IMR-90 (cell line): ENCODE results near the gene GCNT3. TPM values are rescaled to one million over a fixed set of nuclear protein-coding genes. Genes with fewer than 3 reads are reported as not detected.

Source experiments
- ATAC-seq: fragments of 200-7000 bp; cut with Tn5 transposase; 2 replicates; pipeline ENCODE4 v1.9.1; 2020; ENCODE audit warnings: low read depth, mild to moderate bottlenecking, moderate library complexity
- BruUV-seq: library from RNA; stranded (reverse); fragments of 400-500 nt; replicated peaks from 2 replicates; lab custom pipeline; 2021; lab: Mats Ljungman, UMichigan
- CTCF ChIA-PET: fragments of 300-600 bp; formaldehyde crosslinking; extraction: SDS; loops from one replicate; lab custom pipeline; 2021; ENCODE audit warnings: antibody characterized with exemption; lab: Yijun Ruan, JAX
- POLR2A ChIA-PET: fragments of 300-600 bp; sonication (Branson Sonifier 250); formaldehyde crosslinking; loops from one replicate; lab custom pipeline; 2022; ENCODE audit warnings: antibody characterized with exemption; ENCODE audit not compliant: unreplicated experiment; lab: Charles Lee
- DNase-seq: peaks from one replicate; pipeline ENCODE4 v3.0.0; 2013
- H2AFZ ChIP-seq: replicated peaks from 2 replicates; pipeline ENCODE3; 2013; ENCODE audit warnings: low read length, mild to moderate bottlenecking; ENCODE audit not compliant: poor library complexity
- H2AK5ac ChIP-seq: 2 replicates; pipeline ENCODE4 v1.6.1; 2013; ENCODE audit warnings: low read depth, low read length, inconsistent platforms
- H2AK9ac ChIP-seq: replicated peaks from 2 replicates; pipeline ENCODE3; 2013; ENCODE audit warnings: mild to moderate bottlenecking, low read depth, low read length, moderate library complexity; ENCODE audit not compliant: poor library complexity
- H2BK120ac ChIP-seq: 2 replicates; pipeline ENCODE4 v1.6.1; 2013; ENCODE audit warnings: low read depth, low read length, inconsistent platforms
- H2BK15ac ChIP-seq: 3 replicates; pipeline ENCODE4 v1.6.1; 2013; ENCODE audit warnings: low read depth, low read length, inconsistent platforms
- H2BK20ac ChIP-seq: 2 replicates; pipeline ENCODE4 v1.6.1; 2013; ENCODE audit warnings: low read depth, mild to moderate bottlenecking, inconsistent platforms, low read length, moderate library complexity
- H2BK5ac ChIP-seq: 2 replicates; pipeline ENCODE4 v1.6.1; 2013; ENCODE audit warnings: mild to moderate bottlenecking, low read depth, low read length, inconsistent platforms; ENCODE audit not compliant: poor library complexity, severe bottlenecking
- H3K14ac ChIP-seq: replicated peaks from 2 replicates; pipeline ENCODE4 v1.6.1; 2013; ENCODE audit warnings: low read depth, low read length, inconsistent platforms
- H3K18ac ChIP-seq: 2 replicates; pipeline ENCODE4 v1.6.1; 2013; ENCODE audit warnings: low read depth, low read length, control low read depth
- H3K23ac ChIP-seq: 2 replicates; pipeline ENCODE4 v1.6.1; 2013; ENCODE audit warnings: low read depth, low read length, inconsistent platforms
- H3K27ac ChIP-seq: 2 replicates; pipeline ENCODE4 v1.5.1; 2013; ENCODE audit warnings: mild to moderate bottlenecking, control low read depth, low read length; ENCODE audit not compliant: insufficient read depth
- H3K27me3 ChIP-seq: 2 replicates; pipeline ENCODE4 v1.6.1; 2013; ENCODE audit warnings: low read length; ENCODE audit not compliant: control insufficient read depth, insufficient read depth
- H3K36me3 ChIP-seq: 2 replicates; pipeline ENCODE4 v1.6.1; 2013; ENCODE audit warnings: low read length, mixed read lengths; ENCODE audit not compliant: control insufficient read depth, insufficient read depth
- H3K4ac ChIP-seq: 2 replicates; pipeline ENCODE4 v1.6.1; 2013; ENCODE audit warnings: low read depth, low read length, inconsistent platforms
- H3K4me1 ChIP-seq: 2 replicates; pipeline ENCODE4 v1.6.1; 2013; ENCODE audit warnings: low read length, mixed read lengths; ENCODE audit not compliant: control insufficient read depth, insufficient read depth
- H3K4me2 ChIP-seq: 2 replicates; pipeline ENCODE4 v1.6.1; 2013; ENCODE audit warnings: low read depth, mild to moderate bottlenecking, control low read depth, low read length, moderate library complexity
- H3K4me3 ChIP-seq: 2 replicates; pipeline ENCODE4 v1.5.1; 2013; ENCODE audit warnings: low read depth, mild to moderate bottlenecking, control low read depth, low read length, moderate library complexity; ENCODE audit not compliant: insufficient read depth
- H3K56ac ChIP-seq: 2 replicates; pipeline ENCODE4 v1.6.1; 2013; ENCODE audit warnings: low read length, inconsistent platforms; ENCODE audit not compliant: insufficient read depth; ENCODE audit errors: extremely low read depth
- H3K79me1 ChIP-seq, 2 experiments: 2 replicates each; pipeline ENCODE4 v1.6.1; 2013; ENCODE audit warnings: low read length in 2 of 2, inconsistent platforms in 1 of 2, low read depth in 1 of 2
- H3K9ac ChIP-seq: 2 replicates; pipeline ENCODE4 v1.6.1; 2013; ENCODE audit warnings: low read depth, low read length, control low read depth
- H3K9me1 ChIP-seq: 2 replicates; pipeline ENCODE4 v1.6.1; 2013; ENCODE audit warnings: low read length, inconsistent platforms; ENCODE audit not compliant: insufficient read depth
- H3K9me3 ChIP-seq: 2 replicates; pipeline ENCODE4 v1.6.1; 2013; ENCODE audit warnings: low read length; ENCODE audit not compliant: control insufficient read depth, insufficient read depth
- H4K20me1 ChIP-seq: 2 replicates; pipeline ENCODE4 v1.6.1; 2013; ENCODE audit warnings: low read length, inconsistent platforms; ENCODE audit not compliant: insufficient read depth
- H4K5ac ChIP-seq: 2 replicates; pipeline ENCODE4 v1.6.1; 2013; ENCODE audit warnings: mild to moderate bottlenecking, low read depth, low read length, control low read depth
- H4K8ac ChIP-seq, 2 experiments: 2 replicates each; pipeline ENCODE4 v1.6.1; 2013; ENCODE audit warnings: low read depth in 2 of 2, low read length in 2 of 2, control low read depth in 1 of 2, inconsistent platforms in 1 of 2
- H4K91ac ChIP-seq: 2 replicates; pipeline ENCODE4 v1.6.1; 2013; ENCODE audit warnings: low read depth, low read length, inconsistent platforms; ENCODE audit not compliant: insufficient read depth
- BHLHE40 ChIP-seq: fragments of 150-350 bp; IDR thresholded peaks from 2 replicates; pipeline ENCODE4 v1.6.1; 2016; ENCODE audit warnings: mild to moderate bottlenecking, low read depth, low read length
- CEBPB ChIP-seq: IDR thresholded peaks from 2 replicates; pipeline ENCODE4 v1.6.1; 2012; ENCODE audit warnings: low read depth, low read length, improper control_type of control experiment
- CHD1 ChIP-seq: IDR thresholded peaks from 2 replicates; pipeline ENCODE4 v1.6.1; 2012; ENCODE audit warnings: low read depth, low read length, improper control_type of control experiment
- NFE2L2 ChIP-seq: fragments of 150-350 bp; IDR thresholded peaks from 2 replicates; pipeline ENCODE4 v1.6.1; 2016; ENCODE audit warnings: low read depth, mild to moderate bottlenecking, low read length
- POLR2A ChIP-seq: IDR thresholded peaks from 2 replicates; pipeline ENCODE4 v1.6.1; 2012; ENCODE audit warnings: mild to moderate bottlenecking, low read depth, low read length
- RAD21 ChIP-seq: IDR thresholded peaks from 2 replicates; pipeline ENCODE4 v1.6.1; 2012; ENCODE audit warnings: low read length, improper control_type of control experiment
- SMC3 ChIP-seq: fragments of 150-350 bp; IDR thresholded peaks from 2 replicates; pipeline ENCODE4 v1.6.1; 2016; ENCODE audit warnings: low read depth, mild to moderate bottlenecking, antibody characterized with exemption, low read length, moderate library complexity
- WGBS, 2 experiments: methylation state at CpG; one replicate each; pipeline versions ENCODE4 v1.1.5 to v1.1.7; 2013; ENCODE audit warnings: missing lambda C conversion rate in 2 of 2; ENCODE audit not compliant: insufficient read length in 1 of 2; ENCODE audit errors: extremely low coverage in 2 of 2; 5-methylcytosine and 5-hydroxymethylcytosine counted together
- dilution Hi-C: fragments of 300-500 bp; cut with HindIII; formaldehyde crosslinking; loops from one replicate; pipeline ENCODE4 v1.14.3; 2018; ENCODE audit warnings: low sequenced_read_pairs; ENCODE audit not compliant: unreplicated experiment
- in situ Hi-C: fragments of 300-500 bp; cut with MboI; formaldehyde crosslinking; loops from 3 replicates; pipeline ENCODE4 v1.14.3; 2019; ENCODE audit warnings: low sequenced_read_pairs, inconsistent platforms, mixed read lengths
- intact Hi-C: fragments of 100-400 bp; cut with micrococcal nuclease; formaldehyde crosslinking; loops from 2 replicates; pipeline ENCODE4 v1.10.0; 2022
- polyA plus RNA-seq, 3 experiments: library from polyadenylated mRNA; depleted of rRNA; stranded (reverse); fragments of >200 nt; gene quantifications; 2 replicates each; pipeline ENCODE4 v1.2.3, GENCODE V29; 2012; ENCODE audit warnings: low replicate concordance in 1 of 3
- total RNA-seq: library from RNA; depleted of rRNA; stranded (reverse); fragments of >200 nt; gene quantifications from 2 replicates; pipeline ENCODE4 v1.2.3, GENCODE V29; 2012
- TF ChIP-seq, protein P1 (sequence below): conservative IDR thresholded peaks from 2 replicates; pipeline ENCODE4 v1.5.1; 2012; ENCODE audit warnings: mild to moderate bottlenecking, low read depth, low read length, improper control_type of control experiment

GCNT3 gene
- total and polyA plus RNA-seq, 2 of the 4 experiments (the other 2 are of a cell fraction) = not detected

DNA sequence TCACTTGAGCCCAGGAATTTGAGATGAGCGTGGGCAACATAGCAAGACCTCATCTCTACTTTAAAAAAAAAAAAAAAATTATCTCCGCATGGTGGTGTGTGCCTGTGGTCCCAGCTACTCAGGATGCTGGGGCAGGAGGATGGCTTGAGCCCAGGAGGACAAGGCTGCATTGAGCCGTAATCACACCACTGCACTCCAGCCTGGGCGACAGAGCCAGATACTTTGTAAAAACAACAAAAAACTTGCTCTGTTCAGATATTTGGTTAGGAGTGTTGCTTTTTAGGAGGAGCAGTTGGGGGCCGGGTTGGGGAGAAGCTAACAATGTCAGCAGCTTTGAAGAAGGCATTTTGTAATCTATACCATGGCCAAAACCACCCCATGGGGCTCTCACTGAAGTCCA lies 4.1 kb downstream of the GCNT3 start:
- intact Hi-C loops (no loop called here), dilution Hi-C loops (no loop called here), in situ Hi-C loops (no loop called here)
- H3K79me1 ChIP-seq = no peaks in the 10 kb centered on the region
- no peaks in the 10 kb centered on the region for H3K9me3 ChIP-seq
- H2AK9ac ChIP-seq = no peak overlapping the region
- H3K56ac ChIP-seq = no peak overlapping the region
- H4K91ac ChIP-seq = no peak overlapping the region
- no peak overlapping the region for H3K4me2 ChIP-seq
- H3K27ac ChIP-seq = no peak overlapping the region
- H3K4me3 ChIP-seq = no peak overlapping the region
- DNase-seq = no peak
- no peak overlapping the region for H3K4ac ChIP-seq
- no peak overlapping the region for H2BK5ac ChIP-seq
- no TSS peak for BruUV-seq
- ATAC-seq = no peak
- H2AFZ ChIP-seq = no peak overlapping the region
- H3K9ac ChIP-seq = no peak overlapping the region
- no peak overlapping the region for H2BK15ac ChIP-seq
- ChIA-PET POLR2A (no interaction called here), CTCF (no interaction called here)
- no peaks in the 10 kb centered on the region for H4K20me1 ChIP-seq
- H2AK5ac ChIP-seq = no peak overlapping the region
- no CpG with 5 or more reads among the region's 5 CpGs for WGBS, 2 experiments
- H4K8ac ChIP-seq = no peak overlapping the region
- H3K23ac ChIP-seq = no peak overlapping the region
- TF ChIP-seq CEBPB = no peak
- TF ChIP-seq SMC3 = no peak
- no peak for TF ChIP-seq CHD1
- TF ChIP-seq, protein P1, sequence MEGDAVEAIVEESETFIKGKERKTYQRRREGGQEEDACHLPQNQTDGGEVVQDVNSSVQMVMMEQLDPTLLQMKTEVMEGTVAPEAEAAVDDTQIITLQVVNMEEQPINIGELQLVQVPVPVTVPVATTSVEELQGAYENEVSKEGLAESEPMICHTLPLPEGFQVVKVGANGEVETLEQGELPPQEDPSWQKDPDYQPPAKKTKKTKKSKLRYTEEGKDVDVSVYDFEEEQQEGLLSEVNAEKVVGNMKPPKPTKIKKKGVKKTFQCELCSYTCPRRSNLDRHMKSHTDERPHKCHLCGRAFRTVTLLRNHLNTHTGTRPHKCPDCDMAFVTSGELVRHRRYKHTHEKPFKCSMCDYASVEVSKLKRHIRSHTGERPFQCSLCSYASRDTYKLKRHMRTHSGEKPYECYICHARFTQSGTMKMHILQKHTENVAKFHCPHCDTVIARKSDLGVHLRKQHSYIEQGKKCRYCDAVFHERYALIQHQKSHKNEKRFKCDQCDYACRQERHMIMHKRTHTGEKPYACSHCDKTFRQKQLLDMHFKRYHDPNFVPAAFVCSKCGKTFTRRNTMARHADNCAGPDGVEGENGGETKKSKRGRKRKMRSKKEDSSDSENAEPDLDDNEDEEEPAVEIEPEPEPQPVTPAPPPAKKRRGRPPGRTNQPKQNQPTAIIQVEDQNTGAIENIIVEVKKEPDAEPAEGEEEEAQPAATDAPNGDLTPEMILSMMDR = no peak
- TF ChIP-seq NFE2L2 = no peak
- TF ChIP-seq POLR2A = no peak
- no peak for TF ChIP-seq RAD21
- TF ChIP-seq BHLHE40 = no peak
- no peak overlapping the region for H2BK20ac ChIP-seq
- no peaks in the 10 kb centered on the region for H3K36me3 ChIP-seq
- no peak overlapping the region for H3K14ac ChIP-seq
- H3K4me1 ChIP-seq = no peaks in the 10 kb centered on the region
- H2BK120ac ChIP-seq = no peak overlapping the region
- H4K5ac ChIP-seq = no peak overlapping the region
- no peak overlapping the region for H3K18ac ChIP-seq
- no peaks in the 10 kb centered on the region for H3K9me1 ChIP-seq
- H3K27me3 ChIP-seq = peaks cover 24% of the 10 kb centered on the region
